ENCODE measurements around the gene SCARB1.

Gene SCARB1

GRCh38 chr12:124812979-124813378 is 50.7 kb downstream of the SCARB1 start:
- DNase-seq (ENCODE audit: insufficient read length, low spot score) (no peak), FAIRE-seq (no peak)
- no peak for TF ChIP-seq CTCF (IDR thresholded peaks at IDR 0.05; ENCODE audit: insufficient read depth, missing control alignments)

GRCh38 chr12:124812356-124812755 is 51.3 kb downstream of the SCARB1 start:
- DNase-seq (ENCODE audit: insufficient read length, low spot score): no peak
- no peak for FAIRE-seq
- TF ChIP-seq CTCF (IDR thresholded peaks at IDR 0.05; ENCODE audit: insufficient read depth, missing control alignments): no peak

GRCh38 chr12:124811633-124812032 is 52.0 kb downstream of the SCARB1 start:
- DNase-seq (ENCODE audit: insufficient read length, low spot score) (no peak), FAIRE-seq (no peak)
- no peak for TF ChIP-seq CTCF (IDR thresholded peaks at IDR 0.05; ENCODE audit: insufficient read depth, missing control alignments)

GRCh38 chr12:124809878-124810277 is 53.8 kb downstream of the SCARB1 start:
- FAIRE-seq (no peak), DNase-seq (ENCODE audit: insufficient read length, low spot score) (no peak)
- no peak for TF ChIP-seq CTCF (IDR thresholded peaks at IDR 0.05; ENCODE audit: insufficient read depth, missing control alignments)

- DNase-seq (ENCODE audit: insufficient read length, low spot score) (no peak), FAIRE-seq (no peak)
- TF ChIP-seq CTCF (IDR thresholded peaks at IDR 0.05; ENCODE audit: insufficient read depth, missing control alignments): no peak
Measured at GRCh38 chr12:124809391-124809790, 54.3 kb downstream of the SCARB1 start.

GRCh38 chr12:124808272-124808671 is 55.4 kb downstream of the SCARB1 start:
- FAIRE-seq (no peak), DNase-seq (ENCODE audit: insufficient read length, low spot score) (no peak)
- no peak for TF ChIP-seq CTCF (IDR thresholded peaks at IDR 0.05; ENCODE audit: insufficient read depth, missing control alignments)

GRCh38 chr12:124805876-124806668 is 57.6 kb downstream of the SCARB1 start:
- FAIRE-seq (no peak), DNase-seq (ENCODE audit: insufficient read length, low spot score) (no peak)
- no peak for TF ChIP-seq CTCF (IDR thresholded peaks at IDR 0.05; ENCODE audit: insufficient read depth, missing control alignments)
